AG09309 (cell line): ENCODE data around the gene GOLPH3L.
"Not testable (repeated sequence)": the region's sequence is repeated elsewhere in the genome, so short reads cannot be mapped to it uniquely, and the experiment has no call there.

Source experiments
- DNase-seq: peaks from one replicate; pipeline ENCODE4 v3.0.0-alpha.2; 2010; ENCODE audit warnings: low read depth
- H3K4me3 ChIP-seq: 2 replicates; pipeline ENCODE4 v1.5.1; 2011; ENCODE audit warnings: mild to moderate bottlenecking, low read depth, low read length, moderate library complexity; ENCODE audit not compliant: control insufficient read depth
- TF ChIP-seq, protein P1 (sequence below): IDR thresholded peaks from 2 replicates; pipeline ENCODE4 v1.5.1; 2011; ENCODE audit warnings: mild to moderate bottlenecking, low read depth, low read length, inconsistent platforms; ENCODE audit not compliant: insufficient read depth, control insufficient read depth; ENCODE audit errors: missing control alignments

GOLPH3L gene

DNA sequence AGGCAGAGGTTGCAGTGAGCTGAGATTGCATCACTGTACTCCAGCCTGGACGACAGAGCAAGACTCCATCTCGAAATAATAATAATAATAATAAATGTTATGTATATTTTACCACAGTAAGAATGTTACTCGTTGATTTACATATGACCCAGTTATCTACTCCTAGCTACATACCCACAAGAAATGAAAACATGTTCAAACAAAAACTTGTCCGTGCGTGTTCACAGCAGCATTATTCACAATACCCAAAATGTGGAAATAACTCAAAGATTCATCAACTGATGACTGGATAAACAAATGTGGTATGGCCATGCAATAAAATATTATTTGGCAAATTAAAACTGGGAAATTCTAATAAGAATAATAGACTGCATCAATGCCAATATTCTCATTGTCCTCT is 35.8 kb downstream of the GOLPH3L start:
- no peak for DNase-seq
- H3K4me3 ChIP-seq = no peak overlapping the region
- TF ChIP-seq, protein P1, sequence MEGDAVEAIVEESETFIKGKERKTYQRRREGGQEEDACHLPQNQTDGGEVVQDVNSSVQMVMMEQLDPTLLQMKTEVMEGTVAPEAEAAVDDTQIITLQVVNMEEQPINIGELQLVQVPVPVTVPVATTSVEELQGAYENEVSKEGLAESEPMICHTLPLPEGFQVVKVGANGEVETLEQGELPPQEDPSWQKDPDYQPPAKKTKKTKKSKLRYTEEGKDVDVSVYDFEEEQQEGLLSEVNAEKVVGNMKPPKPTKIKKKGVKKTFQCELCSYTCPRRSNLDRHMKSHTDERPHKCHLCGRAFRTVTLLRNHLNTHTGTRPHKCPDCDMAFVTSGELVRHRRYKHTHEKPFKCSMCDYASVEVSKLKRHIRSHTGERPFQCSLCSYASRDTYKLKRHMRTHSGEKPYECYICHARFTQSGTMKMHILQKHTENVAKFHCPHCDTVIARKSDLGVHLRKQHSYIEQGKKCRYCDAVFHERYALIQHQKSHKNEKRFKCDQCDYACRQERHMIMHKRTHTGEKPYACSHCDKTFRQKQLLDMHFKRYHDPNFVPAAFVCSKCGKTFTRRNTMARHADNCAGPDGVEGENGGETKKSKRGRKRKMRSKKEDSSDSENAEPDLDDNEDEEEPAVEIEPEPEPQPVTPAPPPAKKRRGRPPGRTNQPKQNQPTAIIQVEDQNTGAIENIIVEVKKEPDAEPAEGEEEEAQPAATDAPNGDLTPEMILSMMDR = no peak

DNA sequence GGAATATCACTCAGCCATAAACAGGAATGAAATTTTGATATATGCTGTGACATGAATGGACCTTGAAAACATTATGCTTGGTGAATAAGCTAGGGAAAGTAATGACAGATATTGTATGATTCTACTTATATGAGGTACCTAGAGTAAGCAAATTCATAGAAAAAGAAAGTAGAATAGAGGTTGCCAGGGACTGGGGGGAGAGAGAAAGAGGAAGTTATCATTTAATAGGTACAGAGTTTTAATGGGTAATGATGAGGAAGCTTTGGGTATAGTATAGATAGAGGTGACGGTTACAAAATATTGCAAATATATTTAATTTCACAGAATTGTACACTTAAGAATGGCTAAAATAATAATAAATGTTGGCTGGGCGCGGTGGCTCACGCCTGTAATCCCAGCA is 36.4 kb downstream of the GOLPH3L start:
- TF ChIP-seq, protein P1 = no peak
- no peak overlapping the region for H3K4me3 ChIP-seq
- DNase-seq = no peak

DNA sequence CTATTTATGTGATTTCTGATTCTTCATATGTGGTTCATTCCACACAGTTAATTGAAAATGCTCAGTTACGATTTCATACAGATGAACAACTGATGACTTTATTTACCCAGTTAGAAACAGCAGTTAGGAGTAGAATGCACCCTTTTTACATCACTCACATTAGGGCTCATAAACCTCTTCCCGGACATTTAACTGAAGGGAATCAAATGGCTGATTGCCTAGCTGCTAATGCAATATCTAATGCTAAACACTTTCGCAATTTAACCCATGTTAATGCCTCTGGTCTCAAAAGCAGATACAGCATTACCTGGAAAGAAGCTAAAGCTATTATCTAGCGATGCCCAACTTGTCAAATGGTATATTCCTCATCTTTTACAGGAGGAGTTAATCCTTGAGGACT is 39.9 kb downstream of the GOLPH3L start:
- H3K4me3 ChIP-seq, DNase-seq: not testable (repeated sequence)

DNA sequence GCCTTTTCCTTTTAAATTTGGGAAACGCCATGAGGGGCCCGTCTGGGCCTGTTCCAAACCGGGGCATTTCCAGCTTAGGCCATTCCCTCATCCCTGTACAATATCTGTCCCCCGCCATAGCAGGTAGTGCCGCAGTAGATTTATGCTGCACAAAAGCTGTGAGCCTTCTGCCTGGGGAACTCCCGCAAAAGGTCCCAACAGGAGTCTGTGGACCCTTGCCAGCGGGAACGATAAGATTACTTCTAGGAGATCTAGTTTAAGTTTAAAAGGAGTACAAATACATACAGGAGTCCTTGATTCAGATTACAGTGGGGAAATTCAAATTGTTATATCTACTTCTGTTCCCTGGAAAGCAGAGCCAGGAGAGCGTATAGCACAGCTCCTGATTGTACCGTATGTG is 42.3 kb downstream of the GOLPH3L start:
- not testable (repeated sequence) for DNase-seq, H3K4me3 ChIP-seq

DNA sequence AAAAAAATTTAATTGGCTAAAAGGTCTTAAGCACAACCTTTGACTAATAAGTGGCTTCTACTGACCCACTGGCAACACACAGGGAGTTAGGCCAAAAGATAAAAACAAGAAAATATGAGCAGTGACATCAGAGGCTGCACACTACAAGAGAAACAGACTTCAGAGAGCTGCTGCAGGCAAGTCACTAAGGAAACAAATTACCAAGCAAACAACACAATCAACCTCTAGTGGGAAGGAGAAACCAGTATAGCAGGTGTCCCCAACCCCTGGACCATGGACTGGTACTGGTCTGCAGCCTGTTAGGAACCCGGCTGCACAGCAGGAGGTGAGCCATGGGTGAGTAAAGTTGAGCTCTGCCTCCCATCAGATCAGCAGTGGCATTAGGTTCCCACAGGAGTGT is 46.8 kb downstream of the GOLPH3L start:
- DNase-seq = no peak
- TF ChIP-seq, protein P1 = no peak
- no peak overlapping the region for H3K4me3 ChIP-seq

DNA sequence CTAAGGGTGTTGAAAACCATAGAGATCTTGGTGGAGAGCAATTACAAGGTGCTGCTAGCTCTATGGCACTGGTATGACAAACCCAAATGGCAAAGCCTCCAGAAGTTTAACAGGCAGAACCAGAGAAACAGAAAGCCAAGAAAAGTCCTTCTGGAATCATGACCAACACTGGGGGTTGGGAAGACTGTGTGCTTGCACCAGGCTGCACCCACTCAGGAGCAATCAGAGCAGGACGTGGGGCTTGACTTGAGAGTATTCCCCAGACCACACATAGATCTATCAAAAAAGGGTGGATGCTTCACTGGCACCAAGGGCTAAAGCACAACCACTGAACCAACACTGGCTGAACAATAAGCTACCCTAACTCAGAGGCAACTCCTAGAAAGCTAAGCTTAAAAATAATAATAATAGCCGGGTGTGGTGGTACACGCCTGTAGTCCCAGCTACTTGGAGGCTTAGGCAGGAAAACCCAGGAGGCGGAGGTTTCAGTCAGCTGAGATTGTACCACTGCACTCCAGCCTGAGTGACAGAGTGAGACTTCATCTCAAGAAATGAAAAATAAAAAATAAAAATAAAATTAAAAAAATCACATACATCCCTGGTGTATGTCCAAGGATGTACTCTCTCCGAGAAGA is 47.4 kb downstream of the GOLPH3L start:
- no peak overlapping the region for H3K4me3 ChIP-seq
- TF ChIP-seq, protein P1 = no peak
- DNase-seq = no peak

DNA sequence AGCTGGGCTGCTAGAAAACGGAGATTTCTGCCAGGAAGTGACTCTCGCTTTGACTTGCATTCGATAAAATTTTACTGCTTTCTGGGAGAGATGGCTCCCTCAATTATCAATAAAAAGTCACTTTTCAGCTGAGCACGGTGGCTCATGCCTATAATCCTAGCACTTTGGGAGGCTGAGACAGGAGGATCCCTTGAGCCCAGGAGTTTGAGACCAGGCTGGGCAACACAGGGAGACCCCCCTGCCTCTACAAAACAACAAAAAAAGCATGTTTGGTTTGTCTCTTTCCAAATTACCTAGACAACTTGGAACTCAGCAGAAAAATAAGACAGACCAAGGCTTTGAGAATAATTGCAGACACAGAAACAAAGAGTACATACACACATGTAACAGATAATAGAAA is 54.7 kb downstream of the GOLPH3L start:
- TF ChIP-seq, protein P1 = no peak
- DNase-seq = no peak
- H3K4me3 ChIP-seq = no peak overlapping the region

DNA sequence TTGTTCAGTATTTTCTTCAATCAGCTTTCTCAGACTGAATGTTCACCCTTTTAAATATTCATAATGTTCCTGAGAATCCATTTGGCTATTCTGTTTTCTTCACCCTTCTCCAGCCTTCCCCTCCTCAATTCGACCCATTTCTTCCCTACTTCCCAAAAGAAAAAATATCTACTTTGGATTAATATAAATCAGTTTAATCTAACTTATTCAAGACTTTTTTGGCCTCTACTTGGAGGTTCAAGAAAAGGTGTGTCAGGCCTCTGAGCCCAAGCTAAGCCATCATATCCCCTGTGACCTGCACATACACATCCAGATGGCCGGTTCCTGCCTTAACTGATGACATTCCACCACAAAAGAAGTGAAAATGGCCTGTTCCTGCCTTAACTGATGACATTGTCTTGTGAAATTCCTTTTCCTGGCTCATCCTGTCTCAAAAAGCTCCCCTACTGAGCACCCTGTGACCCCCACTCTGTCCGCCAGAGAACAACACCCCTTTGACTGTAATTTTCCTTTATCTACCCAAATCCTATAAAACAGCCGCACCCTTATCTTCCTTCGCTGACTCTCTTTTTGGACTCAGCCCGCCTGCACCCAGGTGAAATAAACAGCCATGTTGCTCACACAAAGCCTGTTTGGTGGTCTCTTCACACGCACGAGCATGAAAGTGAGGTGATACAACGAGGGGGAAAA is 55.7 kb downstream of the GOLPH3L start:
- not testable (repeated sequence) for DNase-seq, H3K4me3 ChIP-seq

DNA sequence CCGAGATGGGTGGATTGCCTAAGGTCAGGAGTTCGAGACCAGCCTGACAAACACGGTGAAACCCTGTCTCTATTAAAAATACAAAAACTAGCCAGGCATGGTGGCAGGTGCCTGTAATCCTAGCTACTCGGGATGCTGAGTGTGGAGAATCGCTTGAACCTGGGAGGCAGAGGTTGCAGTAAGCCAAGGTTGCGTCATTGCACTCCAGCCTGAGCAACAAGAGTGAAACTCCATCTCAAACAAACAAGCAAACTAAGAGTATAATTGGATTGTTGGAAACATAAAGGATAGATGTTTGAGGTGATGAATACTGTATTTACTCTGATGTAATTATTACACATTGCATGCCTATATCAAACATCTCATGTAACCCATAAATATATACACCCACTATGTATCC is 58.5 kb downstream of the GOLPH3L start:
- H3K4me3 ChIP-seq, DNase-seq: not testable (repeated sequence)

DNA sequence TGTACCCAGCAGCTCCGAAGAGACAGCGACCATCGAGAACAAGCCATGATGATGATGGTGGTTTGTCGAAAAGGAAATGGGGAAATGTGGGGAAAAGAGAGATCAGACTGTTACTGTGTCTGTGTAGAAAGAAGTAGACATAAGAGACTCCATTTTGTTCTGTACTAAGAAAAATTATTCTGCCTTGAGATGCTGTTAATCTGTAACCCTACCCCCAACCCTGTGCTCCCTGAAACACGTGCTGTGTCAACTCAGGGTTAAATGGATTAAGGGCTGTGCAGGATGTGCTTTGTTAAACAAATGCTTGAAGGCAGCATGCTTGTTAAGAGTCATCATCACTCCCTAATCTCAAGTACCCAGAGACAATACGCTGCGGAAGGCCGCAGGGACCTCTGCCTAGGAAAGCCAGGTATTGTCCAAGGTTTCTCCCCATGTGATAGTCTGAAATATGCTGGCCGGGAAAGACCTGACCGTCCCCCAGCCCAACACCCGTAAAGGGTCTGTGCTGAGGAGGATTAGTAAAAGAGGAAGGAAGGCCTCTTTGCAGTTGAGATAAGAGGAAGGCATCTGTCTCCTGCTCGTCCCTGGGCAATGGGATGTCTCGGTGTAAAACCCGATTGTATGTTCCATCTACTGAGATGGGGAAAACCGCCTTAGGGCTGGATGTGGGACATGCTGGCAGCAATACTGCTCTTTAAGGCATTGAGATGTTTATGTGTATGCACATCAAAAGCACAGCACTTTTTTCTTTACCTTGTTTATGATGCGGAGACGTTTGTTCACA is 61.9 kb downstream of the GOLPH3L start:
- DNase-seq = not testable (repeated sequence)

More for the DNA sequence above, 61.9 kb downstream of the GOLPH3L start:
- H3K4me3 ChIP-seq = not testable (repeated sequence)
